Stimulated activated naive CD8-positive, alpha-beta T cell treated with anti-CD3 and anti-CD28 coated beads, Interleukin-15, amount 100 ng/mL, for 72 hours (primary cell): ENCODE data around the gene GJB2.
A peak's percentile ranks its signal among the peaks of the same experiment; 100 is the strongest.

Source experiments
- ATAC-seq: fragments of 150-1000 bp; cut with Tn5 transposase; 2 replicates; pipeline ENCODE4 v1.10.0; 2021; ENCODE audit warnings: mild to moderate bottlenecking, moderate library complexity
- DNase-seq, 2 donors: peaks; one replicate each; pipeline ENCODE4 v3.0.0; 2021 to 2022
- H3K27ac Mint-ChIP-seq, 2 donors: one replicate each; pipeline ENCODE4 v1.8.0; 2022; ENCODE audit warnings: mild to moderate bottlenecking in 2 of 2, mixed read lengths in 2 of 2, moderate library complexity in 2 of 2
- H3K27me3 Mint-ChIP-seq: one replicate; pipeline ENCODE4 v1.8.0; 2022; ENCODE audit warnings: mixed read lengths
- H3K4me1 Mint-ChIP-seq: one replicate; pipeline ENCODE4 v1.8.0; 2022; ENCODE audit warnings: mild to moderate bottlenecking, mixed read lengths
- H3K4me3 Mint-ChIP-seq, 2 donors: one replicate each; pipeline ENCODE4 v1.8.0; 2022; ENCODE audit warnings: mild to moderate bottlenecking in 2 of 2, mixed read lengths in 2 of 2, moderate library complexity in 1 of 2
- H3K9me3 Mint-ChIP-seq, 2 donors: one replicate each; pipeline ENCODE4 v1.8.0; 2022; ENCODE audit warnings: mixed read lengths in 2 of 2

GJB2 gene

DNA sequence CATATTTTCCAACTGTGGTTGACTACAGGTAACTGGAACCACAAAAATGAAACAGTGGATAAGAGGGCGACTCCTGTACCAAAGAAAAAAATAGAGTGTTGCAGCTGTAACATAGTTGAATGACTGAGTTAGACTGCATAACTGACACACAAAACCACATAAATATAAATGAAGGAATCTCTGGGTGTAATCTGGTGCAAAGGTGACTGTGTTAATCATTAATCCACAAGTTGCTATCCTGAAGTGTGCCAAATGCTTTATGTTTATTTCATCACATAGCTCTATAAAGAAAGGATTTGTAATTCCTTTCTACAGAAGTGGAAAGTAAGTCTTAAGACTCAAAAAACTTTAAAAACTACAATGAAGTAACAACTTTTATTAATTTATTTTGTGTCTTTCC, 6.0 kb upstream of the GJB2 start:
- Mint-ChIP-seq H3K27ac (no peak overlapping the region), H3K4me3 (no peak overlapping the region), H3K27me3 (peaks cover 46% of the 10 kb centered on the region), H3K9me3 (peaks cover 0 to 4% of the 10 kb centered on the region in 2 donors), H3K4me1 (peaks cover 23% of the 10 kb centered on the region)
- DNase-seq (no peak), ATAC-seq (no peak)

- H3K4me3 Mint-ChIP-seq: no peak overlapping the region
- DNase-seq: peak in 1 of 2 donors; percentile 14
Measured at GRCh38 chr13:20197361-20197834, 4.7 kb upstream of the GJB2 start.

GRCh38 chr13:20195801-20196200, 3.1 kb upstream of the GJB2 start:
- no peaks in the 10 kb centered on the region for H3K9me3 Mint-ChIP-seq
- no peak overlapping the region for H3K4me3 Mint-ChIP-seq
- no peak for ATAC-seq
- H3K27ac Mint-ChIP-seq: no peak overlapping the region
- peaks cover 41% of the 10 kb centered on the region for H3K4me1 Mint-ChIP-seq
- H3K27me3 Mint-ChIP-seq: peaks cover 69% of the 10 kb centered on the region
- DNase-seq: no peak

More at GRCh38 chr13:20197361-20197834, 4.7 kb upstream of the GJB2 start:
- Mint-ChIP-seq H3K4me1 (peaks cover 31% of the 10 kb centered on the region), H3K27me3 (peaks cover 55% of the 10 kb centered on the region), H3K27ac (no peak overlapping the region), H3K9me3 (peaks cover 0 to 4% of the 10 kb centered on the region in 2 donors)
- ATAC-seq: peak; percentile 49

- Mint-ChIP-seq H3K4me1 (peaks cover 45% of the 10 kb centered on the region), H3K4me3 (peak overlapping the region; percentile 81 to 88), H3K27me3 (peaks cover 73% of the 10 kb centered on the region), H3K27ac (no peak overlapping the region), H3K9me3 (no peaks in the 10 kb centered on the region)
- peak; percentile 18 to 20 for DNase-seq
- peak; percentile 60 for ATAC-seq
Measured at GRCh38 chr13:20193907-20194631, 1.3 kb upstream of the GJB2 start.

DNA sequence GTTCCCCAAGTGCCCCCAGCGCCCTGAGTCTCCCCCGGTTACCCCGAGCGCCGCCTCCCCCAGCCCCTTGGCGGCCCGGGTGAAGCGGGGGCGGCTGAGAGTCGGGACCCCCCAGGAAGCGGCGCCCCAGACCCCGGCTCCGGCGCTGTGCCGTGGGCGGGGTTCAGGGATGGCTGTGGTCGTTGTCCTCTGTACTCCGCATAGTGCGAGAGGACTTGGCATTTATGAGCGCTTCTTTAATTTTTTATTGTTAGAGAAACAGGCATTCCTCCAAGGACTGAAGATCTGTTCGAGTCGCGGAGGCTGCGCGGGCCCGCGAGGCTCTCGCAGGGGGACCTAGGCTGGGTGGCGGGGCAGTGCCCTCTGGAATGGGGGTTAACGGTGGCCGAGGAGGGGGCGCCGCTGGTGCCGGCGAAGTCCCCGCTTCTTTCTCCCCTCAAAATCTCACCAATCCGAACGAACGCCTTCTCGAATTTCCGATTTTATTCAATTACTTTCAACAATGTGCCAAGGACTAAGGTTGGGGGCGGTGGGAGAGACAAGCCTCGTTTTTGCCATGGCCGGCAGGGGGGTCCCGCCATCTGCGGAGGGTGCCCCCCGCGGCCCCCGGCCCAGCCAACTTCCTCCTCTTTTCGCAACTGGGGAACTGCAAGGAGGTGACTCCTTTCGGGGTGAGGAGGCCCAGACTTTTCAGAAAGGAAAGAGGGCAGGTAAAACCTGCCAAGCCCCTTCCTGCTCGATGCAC, 596 bp upstream of the GJB2 start:
- Mint-ChIP-seq H3K4me3 (peak overlapping the region; percentile 81 to 88), H3K27me3 (peaks cover 75% of the 10 kb centered on the region), H3K27ac (no peak overlapping the region), H3K4me1 (peaks cover 47% of the 10 kb centered on the region), H3K9me3 (no peaks in the 10 kb centered on the region)
- peak in 1 of 2 donors; percentile 20 for DNase-seq
- ATAC-seq: peak; percentile 31

GRCh38 chr13:20192158-20192835, 441 bp downstream of the GJB2 start:
- peak; percentile 5 for ATAC-seq
- Mint-ChIP-seq H3K27me3 (peaks cover 74% of the 10 kb centered on the region), H3K4me1 (peaks cover 47% of the 10 kb centered on the region), H3K27ac (no peak overlapping the region), H3K4me3 (peak overlapping the region; percentile 61 to 76), H3K9me3 (no peaks in the 10 kb centered on the region)
- peak; percentile 15 for DNase-seq

DNA sequence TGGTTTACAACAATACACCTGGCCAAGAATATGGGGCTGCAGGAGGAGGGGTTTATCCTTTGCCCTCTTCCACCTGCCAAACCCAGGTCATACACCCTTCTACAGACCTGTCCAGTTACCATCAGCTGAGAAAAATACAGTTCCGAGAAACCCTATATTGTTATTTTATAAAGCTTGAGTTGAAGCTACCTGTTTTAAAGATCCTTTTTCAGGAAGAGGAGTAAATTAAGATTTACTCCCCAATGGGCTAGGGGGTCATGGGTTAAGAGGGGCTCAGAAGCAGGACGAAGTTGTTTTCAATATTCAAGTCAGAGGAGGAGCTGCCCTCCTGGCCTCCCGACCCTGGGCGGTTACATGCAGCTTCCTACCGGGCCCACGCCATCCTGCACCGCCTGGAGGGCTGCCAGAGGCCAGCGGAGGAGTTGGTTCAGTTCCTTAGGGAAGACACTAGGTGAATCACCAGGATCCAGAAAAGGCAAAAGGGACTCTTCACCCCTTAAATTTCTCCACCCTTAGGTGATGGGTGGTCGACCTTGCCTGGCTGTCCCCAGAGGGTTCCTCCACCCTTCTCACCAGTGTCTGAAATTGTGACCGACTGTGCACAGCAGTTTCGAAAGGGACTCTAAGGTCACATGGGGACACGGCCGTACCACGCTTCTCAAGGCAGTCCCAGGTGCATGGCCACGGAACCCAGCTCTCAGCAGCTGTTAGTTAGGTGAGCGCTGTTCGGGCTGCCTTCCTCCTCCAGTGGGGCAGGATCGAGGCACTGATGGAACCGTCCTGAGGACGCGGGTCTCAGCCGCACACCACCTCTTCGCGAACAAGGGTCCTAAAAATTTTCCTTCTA, 1.2 kb downstream of the GJB2 start:
- ATAC-seq (no peak), DNase-seq (peak in 1 of 2 donors; percentile 10)
- Mint-ChIP-seq H3K27ac (no peak overlapping the region), H3K9me3 (no peaks in the 10 kb centered on the region), H3K4me1 (peaks cover 41% of the 10 kb centered on the region), H3K4me3 (peak overlapping the region; percentile 61 to 76), H3K27me3 (peaks cover 67% of the 10 kb centered on the region)

GRCh38 chr13:20190481-20191310, 2.0 kb downstream of the GJB2 start:
- DNase-seq (no peak), ATAC-seq (no peak)
- H3K4me3 Mint-ChIP-seq: no peak overlapping the region
- peaks cover 41% of the 10 kb centered on the region for H3K4me1 Mint-ChIP-seq
- H3K27me3 Mint-ChIP-seq: peaks cover 58% of the 10 kb centered on the region
- H3K27ac Mint-ChIP-seq: no peak overlapping the region
- no peaks in the 10 kb centered on the region for H3K9me3 Mint-ChIP-seq

DNA sequence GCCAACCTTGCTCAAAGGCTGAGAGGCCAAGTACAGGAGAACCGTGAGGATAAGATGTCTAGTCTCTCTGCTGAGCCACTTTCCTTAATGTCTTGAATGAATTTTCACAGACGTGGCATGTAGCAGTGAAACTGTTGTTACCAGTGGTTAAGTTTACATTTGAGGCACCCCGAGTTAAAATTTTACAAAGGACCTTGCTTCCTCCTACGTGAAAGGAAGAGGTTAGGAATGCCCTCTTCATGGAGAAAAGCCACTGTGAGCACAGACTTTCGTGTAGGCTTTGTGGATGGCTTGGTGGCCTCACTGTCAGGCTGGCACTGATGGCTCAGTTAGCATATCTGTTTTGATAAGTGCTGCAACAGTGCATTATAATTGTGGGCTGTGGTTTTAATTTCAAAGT, 2.7 kb downstream of the GJB2 start:
- peaks cover 52% of the 10 kb centered on the region for H3K27me3 Mint-ChIP-seq
- H3K27ac Mint-ChIP-seq: no peak overlapping the region
- H3K4me1 Mint-ChIP-seq: peaks cover 37% of the 10 kb centered on the region
- no peak overlapping the region for H3K4me3 Mint-ChIP-seq
- no peaks in the 10 kb centered on the region for H3K9me3 Mint-ChIP-seq
- ATAC-seq (no peak), DNase-seq (no peak)

- peaks cover 25% of the 10 kb centered on the region for H3K4me1 Mint-ChIP-seq
- H3K27ac Mint-ChIP-seq: no peak overlapping the region
- no peak for DNase-seq
- H3K27me3 Mint-ChIP-seq: peaks cover 40% of the 10 kb centered on the region
- H3K9me3 Mint-ChIP-seq: no peaks in the 10 kb centered on the region
- H3K4me3 Mint-ChIP-seq: no peak overlapping the region
- ATAC-seq: no peak
Measured at GRCh38 chr13:20188667-20189553, 3.8 kb downstream of the GJB2 start.

DNA sequence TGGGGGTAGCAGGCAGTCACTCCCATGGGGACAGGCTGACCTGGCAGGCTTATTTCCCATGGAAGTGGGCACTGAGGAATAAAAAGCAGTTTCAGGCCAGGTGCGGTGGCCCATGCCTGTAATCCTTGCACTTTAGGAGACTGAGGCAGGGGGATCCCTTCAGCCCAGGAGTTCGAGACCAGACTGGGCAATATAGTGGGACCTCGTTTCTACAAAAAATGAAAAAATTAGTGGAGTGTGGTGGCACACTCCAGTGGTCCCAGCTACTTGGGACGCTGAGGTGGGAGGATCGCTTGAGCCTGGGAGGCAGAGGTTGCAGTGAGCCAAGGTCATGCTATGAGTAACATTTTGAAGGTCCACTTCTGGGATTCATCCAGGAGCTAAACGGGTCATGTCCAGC, 6.0 kb downstream of the GJB2 start:
- Mint-ChIP-seq H3K4me3 (no peak overlapping the region), H3K9me3 (no peaks in the 10 kb centered on the region), H3K4me1 (peaks cover 12% of the 10 kb centered on the region), H3K27me3 (peaks cover 35% of the 10 kb centered on the region), H3K27ac (no peak overlapping the region)
- DNase-seq (no peak), ATAC-seq (no peak)

- Mint-ChIP-seq H3K27me3 (peaks cover 27% of the 10 kb centered on the region), H3K9me3 (no peaks in the 10 kb centered on the region), H3K4me1 (peaks cover 6% of the 10 kb centered on the region), H3K4me3 (no peak overlapping the region), H3K27ac (no peak overlapping the region)
- ATAC-seq (no peak), DNase-seq (no peak)
Measured at GRCh38 chr13:20185366-20186056, 7.2 kb downstream of the GJB2 start.

DNA sequence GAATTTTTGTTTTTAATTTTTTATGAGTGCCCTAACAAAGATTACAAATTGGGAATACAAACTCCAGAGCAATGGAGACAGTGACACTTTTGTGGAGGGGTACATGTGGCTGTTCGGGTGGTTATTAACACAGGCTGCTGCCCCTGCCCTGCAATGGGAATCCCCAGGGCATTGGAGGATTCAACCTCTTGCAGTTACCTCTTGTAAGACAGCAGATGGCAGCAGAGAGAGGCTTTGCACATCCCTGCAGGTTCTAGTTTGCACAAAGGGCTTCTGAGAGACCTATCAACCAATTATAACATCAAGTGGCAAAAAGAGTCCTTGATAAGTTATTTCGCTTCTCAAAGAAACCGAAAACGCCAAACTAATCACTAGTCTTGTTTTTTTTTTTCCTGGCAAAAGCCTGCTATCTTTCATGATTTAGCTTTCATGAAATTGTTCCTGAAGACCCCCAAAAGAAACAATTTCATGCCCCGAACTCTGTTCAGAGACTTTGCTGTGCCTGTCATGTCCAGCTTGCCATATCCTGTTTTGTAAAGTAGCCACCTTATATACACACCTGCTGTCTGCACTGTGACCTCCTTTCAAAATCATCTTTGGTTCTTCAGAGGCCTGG, 10.4 kb downstream of the GJB2 start:
- Mint-ChIP-seq H3K4me1 (peaks cover 10% of the 10 kb centered on the region), H3K9me3 (no peaks in the 10 kb centered on the region), H3K27me3 (peaks cover 45% of the 10 kb centered on the region), H3K4me3 (no peak overlapping the region), H3K27ac (no peak overlapping the region)
- peak; percentile 95 for ATAC-seq
- peak; percentile 46 to 61 for DNase-seq
